Caki2 (cell line): ENCODE results near the gene AP3M1. TPM values are rescaled to one million over a fixed set of nuclear protein-coding genes. Genes with fewer than 3 reads are reported as not detected.
"Not testable (repeated sequence)": the region's sequence is repeated elsewhere in the genome, so short reads cannot be mapped to it uniquely, and the experiment has no call there.

Source experiments
- DNase-seq: peaks from one replicate; pipeline ENCODE4 v3.0.0-alpha.2; 2015; ENCODE audit warnings: low read depth
- in situ Hi-C: cut with HindIII; loops from 2 replicates; pipeline ENCODE4 v1.10.0; 2016; ENCODE audit warnings: low sequenced_read_pairs, low pct_unique_long_range_greater_than_20kb, mixed read lengths
- total RNA-seq: library from RNA; depleted of rRNA; stranded (reverse); fragments of >200 nt; shearing (Covaris generic); gene quantifications from 2 replicates; pipeline ENCODE4 v1.2.3, GENCODE V29; 2014; ENCODE audit warnings: low replicate concordance

Gene AP3M1
- total RNA-seq, 1 experiment from 2014 or later = 5.8 TPM

- in situ Hi-C loops = no loop called here
- no peak for DNase-seq
These were observed 14.9 kb upstream of the AP3M1 start for GRCh38 chr10:74165530-74165901.

DNA sequence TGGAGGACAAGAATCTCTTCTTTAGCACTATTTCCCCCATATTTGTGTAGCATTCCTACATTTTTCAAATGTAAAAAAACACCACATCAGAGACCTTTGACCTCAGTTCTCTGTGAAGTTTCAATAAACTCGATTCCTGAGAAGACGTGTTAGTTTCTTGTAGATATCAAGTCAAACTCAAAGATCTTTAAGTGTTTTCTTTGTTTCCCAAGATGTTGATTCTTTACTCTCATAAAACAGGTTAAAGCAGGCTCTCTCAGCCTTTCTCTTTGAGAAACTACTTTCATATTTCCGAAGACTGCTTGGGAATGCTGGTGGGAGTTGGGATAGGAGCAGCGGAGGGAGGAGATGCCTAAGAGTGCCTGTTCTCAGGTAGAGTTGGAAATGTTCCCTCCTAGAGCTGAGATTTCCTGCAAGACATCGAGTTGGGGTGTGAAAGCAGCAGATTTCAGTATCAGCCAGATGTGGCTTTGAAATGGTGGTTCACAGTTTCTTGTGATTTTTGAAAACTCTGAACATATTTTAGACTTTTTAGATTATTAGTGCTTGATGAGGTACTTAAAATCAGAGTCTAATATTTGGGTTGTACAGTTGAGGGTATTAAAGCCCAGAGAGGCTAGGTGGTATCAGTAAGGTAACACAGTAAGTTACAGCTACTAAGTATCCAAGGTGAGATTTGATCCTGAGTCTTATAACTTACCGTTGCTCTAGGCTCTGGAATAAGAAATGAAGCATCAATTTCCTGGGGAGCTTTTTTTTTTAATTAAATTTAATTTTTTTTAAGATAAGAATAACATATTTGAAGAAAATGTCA is 14.3 kb upstream of the AP3M1 start:
- DNase-seq = no peak
- in situ Hi-C loops = no loop called here

GRCh38 chr10:74163319-74164068 is 12.9 kb upstream of the AP3M1 start:
- in situ Hi-C loops = no loop called here
- no peak for DNase-seq

- in situ Hi-C loops = no loop called here
- DNase-seq = no peak
These were observed 9.4 kb upstream of the AP3M1 start for GRCh38 chr10:74160013-74160412.

DNA sequence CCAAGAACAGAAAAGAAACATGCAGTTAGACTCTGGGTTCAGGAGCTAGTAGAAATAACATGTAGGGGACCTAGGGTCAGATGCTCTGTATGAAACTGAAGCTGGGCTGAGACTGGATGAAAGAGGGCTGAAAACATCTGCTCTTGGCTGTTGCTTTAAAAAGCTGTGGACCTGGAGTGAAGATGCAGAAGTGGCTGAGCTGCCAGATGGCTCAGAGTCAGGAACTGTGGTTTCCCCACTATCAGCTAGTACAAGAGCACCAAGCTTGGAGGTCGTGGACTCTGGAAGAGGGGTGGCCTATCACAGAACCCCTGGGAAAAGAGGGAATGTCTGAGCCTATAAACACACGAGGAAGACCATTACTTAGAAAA is 6.3 kb upstream of the AP3M1 start:
- in situ Hi-C loops = no loop called here

GRCh38 chr10:74153676-74154075 is 3.0 kb upstream of the AP3M1 start:
- in situ Hi-C loops = no loop called here
- DNase-seq = no peak

More for the DNA sequence above, 6.3 kb upstream of the AP3M1 start:
- DNase-seq = no peak

DNA sequence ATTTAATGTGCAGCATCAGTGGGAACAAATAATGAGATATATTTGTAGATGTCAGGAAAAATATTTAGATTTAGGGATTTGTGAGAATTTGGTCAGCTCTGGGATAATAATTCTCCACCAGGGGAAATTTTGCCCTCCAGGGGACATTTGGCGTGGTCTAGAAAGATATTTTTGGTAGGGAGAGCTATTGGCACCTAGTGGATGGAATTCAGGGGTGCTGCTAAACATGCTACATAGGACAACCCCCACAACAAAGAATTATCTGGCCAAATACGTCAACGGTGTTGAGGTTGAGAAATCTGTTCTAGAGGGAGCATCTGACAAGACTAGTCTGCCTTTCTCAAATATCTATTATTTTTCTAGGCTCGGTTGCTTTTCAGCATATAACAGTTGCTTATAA is 2.5 kb upstream of the AP3M1 start:
- DNase-seq = no peak
- in situ Hi-C loops = no loop called here

DNA sequence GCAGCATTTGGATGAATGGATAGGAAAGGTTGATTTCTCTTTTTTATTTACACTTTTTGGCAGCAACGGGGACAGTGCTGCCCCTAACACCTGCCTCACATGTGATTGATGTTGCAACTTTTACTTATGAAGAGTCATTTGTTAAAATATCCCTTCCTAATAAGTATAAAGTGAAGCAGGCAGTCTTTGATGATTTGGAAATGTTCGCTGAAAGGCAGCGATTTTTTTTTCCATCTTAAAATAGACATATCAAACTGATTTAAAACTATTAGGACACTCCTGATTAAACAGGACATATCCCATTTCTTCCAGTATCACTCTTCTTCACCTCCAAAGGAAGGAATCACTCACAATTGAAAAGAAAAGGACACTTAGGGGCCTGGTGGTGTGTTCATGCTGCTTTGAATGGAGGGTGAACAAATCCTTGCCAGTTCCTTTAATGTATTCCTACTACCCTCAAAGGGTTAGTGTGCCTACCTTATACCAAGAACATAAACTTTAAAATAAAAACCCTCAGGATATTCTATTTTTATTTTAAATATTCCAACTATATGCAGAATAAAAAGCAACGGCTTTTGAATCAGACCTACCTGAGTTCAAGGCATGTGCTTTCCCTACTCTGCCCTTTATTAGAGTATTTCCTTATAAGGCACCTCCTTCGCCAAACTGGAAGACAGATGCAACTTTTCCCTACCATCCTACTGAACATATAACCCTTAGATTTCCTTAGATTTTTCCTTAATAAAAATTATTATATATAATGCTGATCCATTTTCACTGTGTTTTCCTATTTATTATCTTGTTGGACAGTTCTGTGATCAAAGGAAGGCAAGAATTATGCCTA is 1.5 kb upstream of the AP3M1 start:
- no peak for DNase-seq
- in situ Hi-C loops = no loop called here

DNA sequence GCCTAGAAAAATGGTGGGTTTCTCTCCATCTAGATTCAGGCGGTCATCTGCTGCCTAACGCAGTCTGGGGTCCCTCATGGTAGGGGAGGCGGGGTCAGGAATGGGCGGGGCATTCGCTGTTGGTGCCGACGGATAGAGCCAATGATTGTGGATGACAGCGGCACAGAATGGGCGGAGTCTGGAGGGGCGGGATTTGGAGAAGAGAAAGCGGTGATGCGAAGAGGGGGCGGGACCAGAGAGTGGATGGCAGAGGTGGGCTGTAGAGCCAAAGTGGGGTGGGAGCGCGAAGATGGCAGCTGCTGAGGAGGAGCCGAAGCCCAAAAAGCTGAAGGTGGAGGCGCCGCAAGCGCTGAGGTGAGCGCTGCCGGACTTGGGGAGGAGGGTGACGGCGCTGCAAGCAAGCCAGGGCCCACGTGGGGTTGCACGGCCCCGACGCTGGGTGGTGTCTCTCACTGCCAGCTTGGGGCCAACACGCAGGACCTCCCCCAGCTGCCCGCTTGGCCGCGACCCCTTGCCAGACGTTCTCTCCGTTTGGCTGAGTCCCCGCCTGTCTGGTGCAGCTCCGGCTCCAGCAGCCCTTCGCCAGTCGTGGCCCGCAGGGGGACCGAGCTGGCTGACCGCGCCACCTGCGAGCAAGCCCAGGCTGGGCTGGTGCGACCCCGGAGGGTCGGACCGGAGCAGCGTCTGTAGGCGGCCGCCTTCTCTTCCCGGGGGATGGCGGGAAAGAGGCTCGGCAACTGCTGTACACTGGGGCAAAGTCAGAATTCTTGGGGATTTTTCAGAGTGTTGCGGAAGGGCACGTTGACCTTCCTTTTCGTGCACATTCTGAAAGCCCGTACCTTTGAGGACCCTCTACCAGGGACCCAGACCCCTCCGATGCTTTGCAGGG is 606 bp upstream of the AP3M1 start, which contains the start of gene ADK:
Gene ADK (plus strand): TSS at position 232 of the 889 bp plus-strand sequence. CDS start 58 bp downstream, at position 290.
- DNase-seq = peak; percentile 98
- in situ Hi-C loops = no loop called here

GRCh38 chr10:74146980-74147379 is 3.6 kb downstream of the AP3M1 start:
- DNase-seq, in situ Hi-C loops: not testable (repeated sequence)

- peak; percentile 53 for DNase-seq
- in situ Hi-C loops = no loop called here
These were observed 5.5 kb downstream of the AP3M1 start for GRCh38 chr10:74145133-74145532.

GRCh38 chr10:74140553-74140952 is 10.1 kb downstream of the AP3M1 start:
- DNase-seq = no peak
- in situ Hi-C loops = no loop called here

- in situ Hi-C loops = no loop called here
- DNase-seq = no peak
These were observed 10.6 kb downstream of the AP3M1 start for GRCh38 chr10:74139981-74140380.

- DNase-seq, in situ Hi-C loops: not testable (repeated sequence)
These were observed 12.0 kb downstream of the AP3M1 start for GRCh38 chr10:74138596-74138995.

DNA sequence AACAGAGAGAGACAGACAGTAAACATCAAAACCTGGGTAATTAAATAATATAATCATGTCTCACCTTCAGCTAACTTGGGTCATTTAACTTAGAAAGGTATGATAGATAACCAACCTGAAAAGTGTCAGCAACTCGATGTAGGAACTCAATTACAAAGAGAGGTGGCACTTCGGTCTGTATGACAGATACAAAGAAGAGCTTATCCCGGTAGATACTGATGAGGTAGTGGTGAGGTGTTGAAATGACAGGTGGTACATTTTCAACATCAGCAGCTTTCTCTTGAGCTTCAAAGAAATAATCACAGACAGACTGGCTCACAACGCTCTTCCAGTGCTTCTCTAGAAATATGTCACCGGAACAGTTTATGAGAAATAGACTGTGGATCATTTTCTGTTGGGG is 12.6 kb downstream of the AP3M1 start:
- no peak for DNase-seq
- in situ Hi-C loops = no loop called here

- no peak for DNase-seq
- in situ Hi-C loops = no loop called here
These were observed 15.2 kb downstream of the AP3M1 start for GRCh38 chr10:74135452-74135851.

DNA sequence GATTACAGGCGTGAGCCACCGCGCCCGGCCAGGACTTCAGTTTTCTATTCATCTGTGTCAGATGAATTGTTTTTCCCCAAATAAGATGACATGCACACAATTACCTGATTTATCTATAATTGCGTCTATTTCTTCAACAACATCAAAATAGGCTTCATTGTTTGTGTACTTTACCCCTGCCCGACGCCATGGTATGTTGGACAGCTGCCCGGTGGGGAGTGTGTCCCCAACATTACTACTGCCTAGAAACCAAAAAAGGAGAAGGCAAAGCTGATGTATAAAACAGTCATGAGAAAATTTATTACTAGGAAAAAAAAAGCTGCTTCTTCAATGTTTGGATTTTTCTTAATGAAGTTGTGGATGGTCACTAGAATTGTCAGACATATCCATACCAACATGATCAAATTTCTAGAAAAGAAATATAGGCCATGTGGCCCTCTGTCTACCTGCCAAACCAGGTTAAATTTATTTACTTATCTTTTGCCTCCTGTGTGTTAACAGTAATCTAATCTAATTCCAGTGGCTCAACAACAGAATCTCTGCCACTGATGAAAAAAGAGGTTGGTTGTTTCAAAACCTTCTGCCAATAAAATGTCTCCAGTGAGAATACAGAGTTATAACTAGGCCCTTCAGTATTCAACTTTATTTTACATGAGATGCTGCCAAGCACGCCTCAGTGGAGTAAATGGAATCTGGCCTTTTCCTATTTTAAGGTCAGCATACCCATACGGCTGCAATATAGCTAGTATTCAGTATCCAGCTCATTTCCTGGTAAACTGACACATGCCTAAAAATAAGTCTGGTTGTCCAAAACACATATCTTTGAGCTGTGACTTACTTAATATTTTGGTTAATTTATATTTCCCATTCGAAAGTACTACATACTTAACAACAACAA is 16.5 kb downstream of the AP3M1 start:
- in situ Hi-C loops = no loop called here
- DNase-seq = no peak
